BLaER1 (cell line): ENCODE measurements around the gene CD96.

ENCODE experiments used
- H3K27ac ChIP-seq: shearing (Covaris generic); formaldehyde crosslinking; 2 replicates; pipeline ENCODE4 v1.8.1; 2022
- H3K27me3 ChIP-seq: shearing (Covaris generic); formaldehyde crosslinking; 2 replicates; pipeline ENCODE4 v1.8.1; 2022
- H3K36me3 ChIP-seq: shearing (Covaris generic); formaldehyde crosslinking; 2 replicates; pipeline ENCODE4 v1.8.1; 2022
- H3K4me1 ChIP-seq: shearing (Covaris generic); formaldehyde crosslinking; 2 replicates; pipeline ENCODE4 v1.8.1; 2022
- H3K4me2 ChIP-seq: shearing (Covaris generic); formaldehyde crosslinking; 2 replicates; pipeline ENCODE4 v1.8.1; 2022
- H3K4me3 ChIP-seq: shearing (Covaris generic); formaldehyde crosslinking; 2 replicates; pipeline ENCODE4 v1.8.1; 2022
- H3K9ac ChIP-seq: shearing (Covaris generic); formaldehyde crosslinking; 2 replicates; pipeline ENCODE4 v1.8.1; 2022
- H3K9me3 ChIP-seq: shearing (Covaris generic); formaldehyde crosslinking; 2 replicates; pipeline ENCODE4 v1.8.1; 2022
- H4K20me1 ChIP-seq: shearing (Covaris generic); formaldehyde crosslinking; 2 replicates; pipeline ENCODE4 v1.8.1; 2022
- Cebpa-rat ChIP-seq: shearing (Covaris generic); IDR thresholded peaks from 2 replicates; pipeline ENCODE4 v1.8.1; 2022

Gene CD96

GRCh38 chr3:111591555-111591954 lies 49.6 kb downstream of the CD96 start:
- no peaks in the 10 kb centered on the region for H3K27me3 ChIP-seq
- no peak overlapping the region for H3K9ac ChIP-seq
- H3K27ac ChIP-seq = no peak overlapping the region
- H3K4me2 ChIP-seq = no peak overlapping the region
- no peak for TF ChIP-seq Cebpa-rat
- H4K20me1 ChIP-seq = no peaks in the 10 kb centered on the region
- H3K4me3 ChIP-seq = no peak overlapping the region
- H3K36me3 ChIP-seq = peaks cover 72% of the 10 kb centered on the region
- peaks cover 4% of the 10 kb centered on the region for H3K9me3 ChIP-seq
- H3K4me1 ChIP-seq = no peaks in the 10 kb centered on the region

DNA sequence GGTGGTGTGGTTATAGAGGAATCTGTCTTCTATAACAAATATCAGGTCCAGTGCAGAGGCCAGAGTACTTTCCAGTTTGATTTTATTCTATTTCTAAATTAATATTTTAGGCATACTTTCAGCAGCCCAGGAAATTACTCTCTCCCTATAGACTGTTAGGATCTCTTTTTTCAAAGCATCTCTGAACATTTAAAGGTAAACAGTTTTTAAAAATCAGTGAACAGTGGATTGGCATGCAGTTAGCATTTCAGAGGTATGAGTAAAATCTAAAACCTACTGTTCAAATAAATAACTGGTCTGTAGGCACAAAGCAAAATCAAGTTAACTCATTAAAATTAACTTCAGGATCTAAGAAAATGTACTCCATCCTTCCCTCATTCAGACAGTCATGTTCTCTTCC lies 50.1 kb downstream of the CD96 start:
- no peak overlapping the region for H3K4me2 ChIP-seq
- no peaks in the 10 kb centered on the region for H3K9me3 ChIP-seq
- H3K9ac ChIP-seq = no peak overlapping the region
- TF ChIP-seq Cebpa-rat = no peak
- no peaks in the 10 kb centered on the region for H3K27me3 ChIP-seq
- peaks cover 66% of the 10 kb centered on the region for H3K36me3 ChIP-seq
- H3K27ac ChIP-seq = no peak overlapping the region
- H3K4me1 ChIP-seq = no peaks in the 10 kb centered on the region
- no peaks in the 10 kb centered on the region for H4K20me1 ChIP-seq
- H3K4me3 ChIP-seq = no peak overlapping the region

DNA sequence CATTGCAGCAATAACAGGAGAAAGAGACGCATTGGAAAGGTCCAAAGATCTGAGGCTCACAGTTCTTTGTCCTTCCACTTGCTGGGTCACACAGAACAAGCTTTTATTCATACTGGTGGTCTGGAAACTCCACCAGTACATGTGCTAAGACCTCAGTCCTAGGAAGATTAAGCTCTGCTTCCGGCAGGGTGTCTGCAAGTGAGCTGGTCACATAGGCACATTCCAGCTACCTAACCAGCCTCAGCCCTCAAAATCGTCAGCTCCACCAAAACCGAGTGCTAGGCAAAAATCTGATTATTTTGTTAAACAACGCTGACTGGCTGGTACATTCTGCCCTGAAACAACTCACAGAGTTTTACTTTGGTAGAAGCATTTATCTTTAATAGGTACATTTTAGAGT lies 50.9 kb downstream of the CD96 start:
- H3K4me2 ChIP-seq = no peak overlapping the region
- H3K27me3 ChIP-seq = no peaks in the 10 kb centered on the region
- H3K4me1 ChIP-seq = no peaks in the 10 kb centered on the region
- TF ChIP-seq Cebpa-rat = no peak
- H3K27ac ChIP-seq = no peak overlapping the region
- H4K20me1 ChIP-seq = no peaks in the 10 kb centered on the region
- H3K9me3 ChIP-seq = no peaks in the 10 kb centered on the region
- H3K9ac ChIP-seq = no peak overlapping the region
- H3K36me3 ChIP-seq = peaks cover 64% of the 10 kb centered on the region
- no peak overlapping the region for H3K4me3 ChIP-seq

- no peak for TF ChIP-seq Cebpa-rat
- Histone ChIP-seq H3K27me3 (no peaks in the 10 kb centered on the region), H3K4me3 (no peak overlapping the region), H3K9ac (no peak overlapping the region), H3K27ac (no peak overlapping the region), H3K4me2 (no peak overlapping the region), H3K4me1 (no peaks in the 10 kb centered on the region), H4K20me1 (no peaks in the 10 kb centered on the region), H3K9me3 (no peaks in the 10 kb centered on the region), H3K36me3 (peaks cover 61% of the 10 kb centered on the region)
Observed at GRCh38 chr3:111593666-111594065, 51.7 kb downstream of the CD96 start.

DNA sequence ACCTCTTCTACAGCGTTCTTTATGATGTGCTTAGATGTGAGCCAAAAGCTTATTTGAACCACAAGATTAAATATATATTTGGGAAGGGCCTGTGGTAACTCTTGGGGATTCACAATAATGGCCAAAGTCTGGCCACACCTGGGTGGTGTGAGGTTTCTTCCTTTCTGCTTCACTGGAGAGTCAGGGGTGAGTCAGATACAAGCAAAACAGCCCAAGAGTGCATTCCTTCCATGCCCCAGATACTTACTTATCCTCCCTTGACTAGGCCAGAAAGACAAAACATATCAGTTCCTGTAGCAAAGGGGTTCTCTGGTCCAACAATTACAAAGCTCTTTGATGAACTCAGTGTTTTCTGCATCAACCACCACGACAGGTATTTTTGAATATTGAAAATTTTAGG lies 52.2 kb downstream of the CD96 start:
- Histone ChIP-seq H3K27me3 (no peaks in the 10 kb centered on the region), H3K27ac (no peak overlapping the region), H3K4me3 (no peak overlapping the region), H3K4me1 (no peaks in the 10 kb centered on the region), H4K20me1 (no peaks in the 10 kb centered on the region), H3K9me3 (no peaks in the 10 kb centered on the region), H3K9ac (no peak overlapping the region), H3K36me3 (peaks cover 64% of the 10 kb centered on the region), H3K4me2 (no peak overlapping the region)
- TF ChIP-seq Cebpa-rat = no peak

DNA sequence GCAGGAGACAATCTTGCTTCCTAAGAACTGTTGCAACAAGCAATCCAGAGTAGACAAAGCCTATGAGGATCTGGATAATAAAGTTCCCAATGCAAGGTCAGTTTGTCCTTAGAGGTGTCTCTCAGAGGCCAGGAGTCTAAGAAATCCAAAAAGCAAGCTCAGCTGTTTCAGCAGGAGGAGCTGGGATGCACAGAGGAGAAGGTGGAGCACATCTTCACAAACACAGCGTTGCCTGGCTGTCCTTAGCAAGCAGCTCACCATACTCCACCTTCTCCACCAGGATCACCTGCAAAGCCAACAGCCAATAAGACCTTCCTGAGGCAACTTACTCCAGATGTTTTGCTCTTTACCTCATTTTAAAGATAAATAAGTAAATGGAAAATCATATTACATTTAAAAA lies 52.8 kb downstream of the CD96 start:
- H3K4me1 ChIP-seq = no peaks in the 10 kb centered on the region
- TF ChIP-seq Cebpa-rat = no peak

DNA sequence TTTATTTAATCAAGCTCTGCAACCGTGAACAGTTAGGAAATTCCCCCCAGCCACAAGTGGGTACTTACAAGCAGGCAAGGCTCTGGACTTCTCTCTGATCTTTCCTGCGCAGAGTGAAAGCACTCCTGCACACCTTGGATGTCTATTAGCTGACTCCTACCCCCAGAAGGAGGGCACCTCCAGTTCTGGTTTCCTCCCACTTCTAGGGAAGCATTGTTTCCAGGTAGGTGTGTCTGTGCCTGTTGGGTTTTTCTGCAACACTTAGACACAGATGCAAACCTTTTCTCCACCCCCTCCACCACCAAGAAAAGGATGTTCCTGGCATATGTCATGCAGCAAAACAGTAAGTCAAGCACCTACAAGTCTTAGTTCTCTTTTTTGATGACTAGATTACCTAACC lies 53.2 kb downstream of the CD96 start, which contains the start of gene ZBED2:
Gene ZBED2 (minus strand): TSS at position 115 of the 400 bp plus-strand sequence. CDS start 1,145 bp downstream, outside the sequence.
- TF ChIP-seq Cebpa-rat = no peak
- Histone ChIP-seq H4K20me1 (no peaks in the 10 kb centered on the region), H3K27ac (no peak within 1 kb of the TSS), H3K27me3 (no peaks in the 10 kb centered on the region), H3K9me3 (no peaks in the 10 kb centered on the region), H3K4me1 (no peaks in the 10 kb centered on the region), H3K4me2 (no peak within 1 kb of the TSS), H3K36me3 (peaks cover 69% of the 10 kb centered on the region), H3K4me3 (no peak within 1 kb of the TSS), H3K9ac (no peak within 1 kb of the TSS)

More for the DNA sequence above, 52.8 kb downstream of the CD96 start:
- Histone ChIP-seq H3K27ac (no peak overlapping the region), H3K36me3 (peaks cover 68% of the 10 kb centered on the region), H3K9ac (no peak overlapping the region), H3K9me3 (no peaks in the 10 kb centered on the region), H4K20me1 (no peaks in the 10 kb centered on the region), H3K4me3 (no peak overlapping the region), H3K27me3 (no peaks in the 10 kb centered on the region), H3K4me2 (no peak overlapping the region)

- no peaks in the 10 kb centered on the region for H3K9me3 ChIP-seq
- no peak for TF ChIP-seq Cebpa-rat
- peaks cover 67% of the 10 kb centered on the region for H3K36me3 ChIP-seq
- H3K9ac ChIP-seq = no peak overlapping the region
- H3K4me1 ChIP-seq = no peaks in the 10 kb centered on the region
- H3K4me3 ChIP-seq = no peak overlapping the region
- H4K20me1 ChIP-seq = no peaks in the 10 kb centered on the region
- H3K27ac ChIP-seq = no peak overlapping the region
- no peaks in the 10 kb centered on the region for H3K27me3 ChIP-seq
- H3K4me2 ChIP-seq = no peak overlapping the region
Observed at GRCh38 chr3:111596328-111596727, 54.3 kb downstream of the CD96 start.

DNA sequence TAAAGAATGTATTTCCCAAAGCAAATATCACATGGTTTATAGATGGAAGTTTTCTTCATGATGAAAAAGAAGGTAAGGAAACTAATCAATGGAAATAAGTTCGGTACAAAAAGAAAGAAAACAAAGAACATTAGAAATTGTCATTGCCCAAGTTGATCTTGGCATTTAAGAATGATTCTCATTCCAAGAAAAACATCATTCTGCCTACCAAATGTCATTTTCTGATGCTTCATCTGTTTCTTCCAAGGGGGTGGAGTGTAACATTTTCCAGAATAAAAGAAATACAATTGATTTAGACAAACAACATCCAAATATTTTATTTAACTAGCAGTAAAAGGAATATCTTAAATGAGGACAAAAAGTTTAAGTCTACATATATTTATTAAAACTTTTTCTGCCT lies 56.1 kb downstream of the CD96 start:
- no peak overlapping the region for H3K27ac ChIP-seq
- H3K4me1 ChIP-seq = 0 out of 2 replicates have a peak, but pooled peaks cover 1% of the 10 kb centered on the region
- H4K20me1 ChIP-seq = no peaks in the 10 kb centered on the region
- no peak overlapping the region for H3K4me2 ChIP-seq
- H3K4me3 ChIP-seq = no peak overlapping the region
- TF ChIP-seq Cebpa-rat = no peak
- H3K36me3 ChIP-seq = peaks cover 68% of the 10 kb centered on the region
- no peaks in the 10 kb centered on the region for H3K9me3 ChIP-seq
- no peaks in the 10 kb centered on the region for H3K27me3 ChIP-seq
- H3K9ac ChIP-seq = no peak overlapping the region

GRCh38 chr3:111598552-111598951 lies 56.6 kb downstream of the CD96 start:
- H3K4me2 ChIP-seq = no peak overlapping the region
- H3K36me3 ChIP-seq = peaks cover 63% of the 10 kb centered on the region
- no peak overlapping the region for H3K9ac ChIP-seq
- H4K20me1 ChIP-seq = no peaks in the 10 kb centered on the region
- no peak for TF ChIP-seq Cebpa-rat
- H3K27me3 ChIP-seq = no peaks in the 10 kb centered on the region
- no peak overlapping the region for H3K27ac ChIP-seq
- H3K4me3 ChIP-seq = no peak overlapping the region
- no peaks in the 10 kb centered on the region for H3K9me3 ChIP-seq
- 0 out of 2 replicates have a peak, but pooled peaks cover 5% of the 10 kb centered on the region for H3K4me1 ChIP-seq

DNA sequence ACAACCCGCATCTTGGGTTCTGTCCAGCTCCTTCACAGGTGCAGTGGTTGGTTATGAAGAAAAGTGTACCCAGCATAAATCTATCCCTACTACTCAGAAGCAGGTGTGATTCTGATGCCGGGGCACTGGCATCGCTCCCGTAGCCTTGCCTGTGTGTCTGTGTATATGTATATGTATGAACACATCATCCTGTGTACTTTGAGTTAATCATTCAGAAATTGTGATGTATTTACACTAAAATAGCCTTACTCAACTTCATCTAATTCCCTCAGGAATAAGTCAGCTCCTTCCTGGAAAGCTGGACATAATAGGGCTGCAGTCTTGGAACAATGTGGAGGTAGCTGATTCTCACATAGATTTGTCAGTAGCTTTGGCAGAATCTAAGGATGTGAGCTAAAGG lies 59.8 kb downstream of the CD96 start:
- Histone ChIP-seq H3K4me1 (0 out of 2 replicates have a peak, but pooled peaks cover 5% of the 10 kb centered on the region), H3K27me3 (no peaks in the 10 kb centered on the region), H4K20me1 (no peaks in the 10 kb centered on the region), H3K9ac (no peak overlapping the region), H3K4me2 (no peak overlapping the region), H3K4me3 (no peak overlapping the region), H3K36me3 (peaks cover 64% of the 10 kb centered on the region), H3K27ac (no peak overlapping the region), H3K9me3 (no peaks in the 10 kb centered on the region)
- no peak for TF ChIP-seq Cebpa-rat
